Activated CD8-positive, alpha-beta memory T cell treated with anti-CD3 and anti-CD28 coated beads for 24 hours (primary cell): ENCODE data around the gene DNAJC17.

Experiments
- DNase-seq: peaks from one replicate; pipeline ENCODE4 v3.0.0-alpha.2; 2020

DNAJC17 gene

DNA sequence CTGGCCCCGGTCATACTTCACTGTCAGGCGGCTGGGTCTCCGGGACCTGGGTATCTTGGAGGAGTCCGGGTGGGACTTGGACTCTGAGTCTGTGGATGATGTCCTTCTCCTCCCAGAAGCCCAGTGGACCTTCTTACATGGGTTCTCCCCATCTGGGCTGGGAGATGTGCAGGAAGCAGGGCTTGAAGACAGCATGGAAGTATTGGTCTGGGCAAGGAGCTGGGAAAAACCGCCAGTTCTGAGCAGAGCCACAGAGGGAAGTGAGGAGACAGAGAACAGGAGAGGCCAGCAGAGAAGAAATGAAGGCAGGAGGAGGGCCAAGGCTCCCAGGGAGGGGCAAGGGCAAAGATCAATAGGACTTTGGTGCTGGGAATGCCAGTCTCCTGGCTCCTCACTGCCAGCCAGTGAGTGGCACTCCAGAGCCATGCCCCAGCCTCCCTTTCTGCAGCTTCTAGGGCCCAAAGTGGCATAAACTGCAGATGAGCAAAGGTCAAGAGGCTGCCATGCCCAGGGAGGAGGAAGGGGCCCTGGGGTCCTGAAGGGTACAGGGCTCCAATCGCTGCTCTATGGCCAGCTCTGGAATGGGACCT, 21.3 kb upstream of the DNAJC17 start, which contains the start of gene PPP1R14D:
TSS of gene PPP1R14D (minus strand) at position 262 of the 590 bp plus-strand sequence. CDS start at position 195, 67 bp downstream.
- no peak for DNase-seq

DNA sequence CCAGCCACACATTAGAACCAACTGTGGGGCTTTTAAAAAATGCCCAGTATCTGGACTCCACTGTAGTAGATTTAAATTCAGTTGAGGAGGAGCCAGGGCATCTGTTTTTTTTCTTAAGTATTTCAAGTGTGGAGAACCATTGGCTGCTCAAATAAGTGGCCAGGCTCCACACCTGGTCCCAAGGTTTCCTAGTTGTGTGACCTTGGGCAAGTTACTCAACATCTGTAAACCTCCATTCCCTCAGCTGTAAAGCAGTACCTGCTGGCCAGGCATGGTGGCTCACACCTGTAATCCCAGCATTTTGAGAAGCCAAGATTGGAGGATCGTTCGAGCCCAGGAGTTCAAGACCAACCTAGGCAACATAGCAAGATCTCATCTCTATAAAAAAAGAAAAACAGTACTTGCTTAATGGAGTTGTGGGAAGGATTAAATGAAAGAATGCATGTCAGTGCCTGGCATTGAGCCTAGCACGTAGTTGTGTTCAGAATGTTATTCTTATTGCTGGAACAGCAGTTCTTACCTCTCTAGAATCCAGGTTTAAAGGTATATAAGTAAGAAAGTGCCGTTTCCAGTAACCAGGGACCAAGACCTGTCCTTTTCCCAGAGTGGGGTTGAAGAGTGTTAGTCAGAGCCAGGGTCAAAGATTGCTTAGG, 19.3 kb upstream of the DNAJC17 start:
- no peak for DNase-seq

DNA sequence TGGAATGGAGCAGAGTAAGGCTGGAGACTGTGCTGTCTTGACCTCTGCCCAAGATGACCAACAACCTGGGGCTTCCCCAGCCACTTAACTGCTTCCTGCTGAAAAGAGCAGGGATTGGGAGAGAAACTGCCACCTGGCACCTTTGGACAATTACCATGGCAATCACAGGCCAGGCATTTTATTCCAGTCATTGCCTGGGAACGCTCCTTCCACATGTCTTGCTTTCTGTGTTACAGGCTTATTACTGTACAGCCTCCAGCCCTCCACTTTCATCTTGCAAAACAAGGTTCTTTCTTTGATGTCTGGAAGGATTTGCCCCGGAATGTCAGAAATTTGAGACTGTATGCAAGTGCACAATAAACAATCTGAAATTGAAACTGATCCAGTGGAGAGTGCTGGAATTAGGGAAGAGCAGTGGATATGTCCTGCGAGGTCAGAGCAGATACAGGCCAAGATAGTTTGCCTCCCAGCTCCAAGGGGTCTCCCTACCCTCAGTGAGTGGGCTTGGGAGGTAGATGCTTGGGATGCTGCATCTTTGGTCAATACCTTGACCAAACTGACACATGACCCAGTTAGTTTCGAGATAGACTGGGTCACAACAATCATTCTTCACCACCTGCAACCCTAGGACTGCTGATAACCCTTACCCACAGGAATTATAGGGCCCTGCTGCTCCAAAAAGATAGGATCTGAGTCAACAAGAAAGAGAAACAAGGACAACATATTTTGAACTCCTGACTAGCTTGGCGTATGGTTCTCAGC, 18.6 kb upstream of the DNAJC17 start:
- no peak for DNase-seq

DNA sequence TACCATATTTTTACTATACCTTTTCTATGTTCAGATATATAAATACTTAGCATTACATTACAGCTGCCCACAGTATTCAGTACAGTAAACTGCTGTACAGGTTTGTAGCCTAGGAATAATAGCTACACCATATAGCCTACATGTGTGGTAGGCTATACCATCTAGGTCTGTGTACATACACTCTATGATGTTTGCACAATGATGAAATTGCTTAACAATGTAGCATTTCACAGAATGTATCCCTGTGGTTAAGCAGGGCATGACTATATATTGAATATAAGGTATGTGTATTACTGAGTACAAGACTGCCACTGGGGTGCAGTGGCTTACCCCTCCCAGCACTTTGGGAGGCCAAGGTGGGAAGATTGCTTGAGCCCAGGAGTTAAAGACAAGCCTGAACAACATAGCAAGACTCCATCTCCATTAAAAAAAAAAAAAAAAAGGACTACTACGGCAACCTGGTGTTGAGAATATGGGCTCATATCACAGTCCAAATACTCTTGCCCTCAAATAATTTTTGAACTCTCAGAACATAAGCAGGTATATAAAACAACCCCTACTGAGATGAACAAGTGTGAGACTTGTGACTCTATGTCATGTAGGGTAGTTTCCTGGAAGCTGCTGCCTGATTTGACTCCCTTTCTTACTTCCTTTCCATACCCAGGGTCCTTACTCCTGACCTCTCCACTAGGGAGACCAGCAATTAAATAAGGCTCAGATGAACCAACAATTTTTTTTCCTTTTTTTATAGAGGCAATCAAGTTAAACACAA, 16.5 kb upstream of the DNAJC17 start:
- DNase-seq = no peak

DNA sequence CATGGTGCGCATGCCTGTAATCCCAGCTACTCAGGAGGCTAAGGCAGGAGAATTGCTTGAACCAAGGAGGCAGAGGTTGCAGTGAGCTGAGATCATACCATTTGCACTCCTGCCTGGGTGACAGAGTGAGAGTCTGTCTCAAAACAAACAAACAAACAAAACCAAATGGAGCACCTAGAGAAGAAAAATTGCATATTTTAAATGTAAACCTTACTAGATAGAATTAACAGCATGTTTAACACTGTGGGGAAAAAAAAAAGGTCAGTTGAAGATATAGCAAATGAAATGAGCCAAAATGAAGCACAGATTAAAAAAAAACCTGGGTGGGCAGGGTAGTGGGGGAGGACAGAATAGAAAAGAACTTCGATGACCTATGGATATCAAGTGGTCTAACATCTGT, 13.9 kb upstream of the DNAJC17 start:
- DNase-seq = no peak

- DNase-seq = no peak
Observed at GRCh38 chr15:40819048-40819447, 11.8 kb upstream of the DNAJC17 start.

GRCh38 chr15:40815042-40815698, 7.9 kb upstream of the DNAJC17 start:
- DNase-seq = no peak

GRCh38 chr15:40812721-40813425, 5.6 kb upstream of the DNAJC17 start:
- no peak for DNase-seq

- DNase-seq = no peak
Observed at GRCh38 chr15:40808861-40809450, 1.7 kb upstream of the DNAJC17 start.

DNA sequence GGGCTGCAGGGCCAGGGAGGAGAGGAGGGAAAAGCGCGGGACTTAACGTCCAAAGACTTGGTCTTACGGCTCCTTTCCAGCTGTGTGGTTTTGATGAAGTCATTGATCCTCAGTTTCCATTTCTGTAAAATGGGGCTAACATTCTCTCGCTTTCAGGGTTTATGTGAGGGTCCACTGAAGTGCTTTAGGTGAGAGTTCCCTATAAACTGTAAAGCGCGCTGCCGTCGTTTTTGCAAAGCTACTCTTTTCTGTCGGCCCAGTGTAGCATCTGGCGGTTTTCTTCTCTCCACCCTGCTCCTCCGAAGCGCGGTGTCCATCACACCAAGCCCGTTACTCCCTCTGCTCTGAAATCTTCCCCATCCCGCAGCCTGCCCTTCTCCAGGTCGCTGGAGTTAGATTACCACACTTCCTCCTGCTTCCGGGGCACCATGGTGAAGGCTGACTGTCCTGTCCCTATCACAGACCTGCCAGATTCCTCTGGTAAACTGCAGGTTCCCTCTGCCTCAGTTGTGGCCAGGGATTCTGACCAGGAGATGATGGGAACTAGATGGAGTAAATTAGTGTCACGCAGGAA, 702 bp upstream of the DNAJC17 start:
- no peak for DNase-seq

GRCh38 chr15:40806672-40807027, 623 bp downstream of the DNAJC17 start:
- DNase-seq = no peak

DNA sequence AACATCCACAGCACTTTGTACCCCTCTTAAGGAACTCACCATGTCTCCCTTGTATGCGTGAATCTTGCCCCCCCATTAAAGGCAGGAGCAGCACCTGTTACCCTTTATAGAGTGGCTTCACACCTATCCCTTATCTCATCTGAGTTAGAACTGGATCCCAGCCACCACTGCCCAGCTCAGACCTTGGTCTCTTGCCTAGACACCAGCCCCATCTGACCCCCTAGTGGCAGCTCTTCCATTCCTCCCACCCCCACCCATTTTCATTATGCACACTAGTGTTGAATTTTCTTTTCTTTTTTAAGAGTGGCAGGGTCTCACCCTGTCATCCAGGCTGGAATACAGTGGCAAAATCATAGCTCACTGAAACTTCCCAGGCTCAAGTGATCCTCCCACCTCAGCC, 3.6 kb downstream of the DNAJC17 start:
- no peak for DNase-seq

DNA sequence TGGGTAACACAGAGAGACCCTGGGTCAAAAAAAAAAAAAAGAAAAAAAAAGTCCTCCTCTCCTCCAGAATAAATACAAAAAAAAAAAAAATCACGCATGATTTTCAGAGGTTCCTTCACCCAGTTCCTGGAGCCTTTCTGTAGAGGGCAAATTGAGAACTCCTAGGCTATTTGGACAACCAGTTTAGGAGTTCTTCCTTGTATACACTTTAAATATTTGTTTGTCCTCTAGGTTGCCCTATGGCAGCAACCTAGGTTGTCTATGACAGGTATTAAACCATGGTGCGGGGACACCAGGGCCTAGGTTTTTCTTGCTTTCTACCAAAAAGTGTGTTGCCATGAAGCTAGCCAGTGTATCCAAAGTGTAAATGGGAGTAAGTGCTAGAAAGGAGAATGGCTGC, 4.2 kb downstream of the DNAJC17 start:
- no peak for DNase-seq

GRCh38 chr15:40799523-40799922, 7.8 kb downstream of the DNAJC17 start:
- DNase-seq = no peak

GRCh38 chr15:40796512-40796911, 10.8 kb downstream of the DNAJC17 start:
- no peak for DNase-seq

DNA sequence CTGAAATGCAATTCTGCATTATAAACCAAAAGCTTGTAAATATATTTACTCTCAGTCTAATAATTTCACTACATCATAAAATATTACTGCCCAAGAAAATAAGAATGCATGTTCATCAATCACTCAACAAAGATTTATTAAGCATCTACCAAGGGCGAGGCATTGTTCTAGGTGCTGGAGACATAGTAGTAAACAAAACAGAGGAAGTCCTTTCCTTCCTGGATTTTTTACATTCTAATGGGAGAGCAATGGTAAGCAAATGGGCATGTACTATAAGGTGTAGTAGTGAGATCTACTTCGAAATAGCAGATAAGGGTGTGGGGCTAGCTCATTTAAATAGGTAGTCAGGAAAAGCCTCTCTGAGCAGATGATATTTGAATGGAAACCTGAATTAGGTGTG, 11.2 kb downstream of the DNAJC17 start:
- DNase-seq = no peak

DNA sequence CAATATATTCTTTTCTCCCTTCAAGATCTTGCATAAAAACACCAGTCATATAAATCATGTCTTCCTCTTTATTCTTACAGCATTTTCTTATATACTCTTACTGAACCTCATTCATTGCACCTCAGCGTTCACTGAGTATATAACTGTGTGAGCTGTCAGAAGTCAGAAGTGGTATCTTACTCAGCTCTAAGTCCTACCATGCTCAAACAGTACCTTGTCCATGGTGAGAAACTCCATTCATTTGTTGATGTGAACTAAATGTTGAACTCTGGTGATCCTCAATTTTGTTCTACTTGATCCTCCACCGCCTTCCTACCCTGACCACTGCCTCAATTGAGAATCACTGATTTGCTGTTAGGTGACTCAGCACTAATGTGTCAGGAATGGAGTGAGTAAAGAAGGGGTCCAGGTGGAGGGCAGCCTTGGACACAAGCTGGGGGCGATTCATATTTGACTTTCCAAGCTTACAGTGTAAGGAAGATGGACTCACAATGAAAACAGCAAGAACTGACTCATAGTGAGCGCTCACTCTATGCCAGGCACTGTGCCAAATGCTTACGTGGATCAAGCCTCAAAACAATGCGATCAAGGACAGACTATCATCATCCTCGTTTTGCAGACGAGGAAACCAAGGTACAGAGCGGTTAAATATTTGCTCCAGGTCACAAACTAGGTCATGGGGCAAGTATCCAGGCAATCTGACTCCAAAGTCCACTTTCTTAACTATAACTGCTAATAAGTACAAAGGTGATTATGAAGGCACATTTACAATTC, 13.9 kb downstream of the DNAJC17 start:
- no peak for DNase-seq

DNA sequence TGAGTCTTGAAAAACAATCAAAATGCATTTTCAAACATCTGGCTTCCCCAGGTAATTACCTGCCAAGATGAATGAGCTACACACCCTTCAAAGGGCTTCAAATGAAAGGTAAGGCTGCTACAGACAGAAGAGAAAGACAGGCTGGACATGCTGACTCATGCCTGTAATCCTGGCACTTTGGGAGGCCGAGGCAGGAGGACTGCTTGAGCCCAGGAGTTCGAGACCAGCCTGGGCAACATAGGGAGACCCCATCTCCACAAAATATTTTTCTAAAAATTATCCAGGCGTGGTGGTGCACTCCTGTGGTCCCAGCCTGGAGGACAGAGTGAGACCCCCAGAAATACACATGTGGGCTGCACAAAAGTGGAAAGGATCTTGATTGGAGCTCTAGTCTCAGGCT, 14.9 kb downstream of the DNAJC17 start:
- DNase-seq = no peak

DNA sequence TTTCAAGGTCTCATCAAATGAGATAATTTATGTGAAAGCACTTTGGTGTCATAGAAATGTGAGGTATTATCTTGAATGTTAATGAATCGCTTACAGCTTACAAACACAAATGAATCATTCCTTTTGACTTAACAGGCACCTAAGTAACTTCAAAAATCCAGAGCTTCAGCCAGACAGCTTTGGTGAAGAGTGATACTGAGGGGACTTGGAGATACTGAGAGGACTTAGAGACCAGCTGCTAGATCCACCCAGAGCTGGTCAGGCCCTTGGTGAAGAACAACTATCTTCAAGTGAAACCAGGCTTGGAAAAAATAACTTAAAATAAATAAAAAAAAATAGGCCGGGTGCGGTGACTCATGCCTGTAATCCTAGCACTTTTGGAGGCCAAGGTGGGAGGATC, 16.6 kb downstream of the DNAJC17 start:
- no peak for DNase-seq

DNA sequence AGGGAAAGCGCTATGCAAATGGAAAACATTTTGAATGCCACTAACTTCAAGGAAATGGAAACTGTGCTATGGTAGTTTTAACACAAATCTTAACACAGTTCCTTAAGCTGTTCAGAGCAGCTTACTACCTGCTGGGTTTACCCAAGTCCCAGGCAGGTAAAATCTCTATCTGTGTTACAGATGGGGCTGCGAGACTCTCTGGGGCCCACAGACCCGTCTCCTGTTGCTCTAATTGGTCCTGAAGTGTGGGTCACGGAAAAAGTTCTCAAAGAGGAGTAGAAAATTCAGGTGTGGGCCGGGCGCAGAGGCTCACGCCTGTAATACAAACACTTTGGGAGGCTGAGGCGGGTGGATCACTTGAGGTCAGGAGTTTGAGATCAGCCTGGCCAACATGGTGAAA, 17.3 kb downstream of the DNAJC17 start:
- DNase-seq = no peak

DNA sequence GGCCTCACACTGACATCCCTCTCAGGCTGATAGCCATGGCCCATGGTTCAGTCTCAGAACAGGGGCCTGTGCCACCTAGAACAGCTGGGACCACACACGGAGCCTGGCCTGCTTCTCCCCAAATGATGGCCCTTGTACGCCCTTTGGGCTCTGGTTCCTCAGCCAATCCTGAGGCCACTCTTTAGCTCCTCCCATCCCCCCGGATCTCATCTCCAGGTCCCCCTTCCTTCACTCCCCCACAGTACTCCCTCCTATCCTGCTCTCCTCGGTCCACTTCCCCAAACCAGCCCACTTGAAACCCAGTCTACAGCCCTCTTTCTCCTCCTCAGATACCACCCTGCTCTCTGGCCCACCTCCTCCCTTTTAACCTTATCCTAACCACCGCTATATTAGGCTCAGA, 18.2 kb downstream of the DNAJC17 start:
- DNase-seq = no peak
